A549 (cell line): ENCODE measurements around the gene CADM1. TPM values are rescaled to one million over a fixed set of nuclear protein-coding genes. Genes with fewer than 3 reads are reported as not detected.

ENCODE experiments used
- ATAC-seq, 2 experiments: fragments of 200-7000 bp in 1 of 2; fragments of >200 bp in 1 of 2; cut with Nextera tagmentation in 1 of 2; cut with Tn5 transposase in 1 of 2; 3 replicates each; pipeline versions ENCODE4 v1.8.0 to v1.9.1; 2018 to 2020; ENCODE audit warnings: mild to moderate bottlenecking in 1 of 2, moderate library complexity in 1 of 2
- CTCF ChIA-PET: fragments of 300-600 bp; sonication (Branson Sonifier 250); formaldehyde crosslinking; extraction: SDS; loops from one replicate; lab custom pipeline; 2021; ENCODE audit warnings: antibody characterized with exemption, inconsistent platforms; lab: Yijun Ruan, JAX
- POLR2A ChIA-PET: fragments of 350-600 bp; formaldehyde crosslinking; extraction: SDS; loops from one replicate; lab custom pipeline; 2021; ENCODE audit warnings: antibody characterized with exemption, inconsistent platforms; lab: Yijun Ruan, JAX
- DNase-seq, 2 experiments: peaks; one replicate each; pipeline versions ENCODE4 v3.0.0 to v3.0.0-alpha.2; 2011 to 2016; ENCODE audit warnings: low read depth in 1 of 2, low spot score in 1 of 2
- FAIRE-seq: peaks from 2 replicates; lab custom pipeline; 2011; peaks lifted over from hg19 to GRCh38; lab: Jason Lieb, UNC
- H3K27ac ChIP-seq, 2 experiments: fragments of >200 bp; sonication (Bioruptor Twin); formaldehyde crosslinking; 3 replicates each; pipeline ENCODE4 v1.5.1; 2016 to 2017
- H3K4me1 ChIP-seq: fragments of >200 bp; sonication (Bioruptor Twin); formaldehyde crosslinking; 3 replicates; pipeline ENCODE4 v1.6.1; 2016
- H3K4me2 ChIP-seq: fragments of >200 bp; sonication (Bioruptor Twin); formaldehyde crosslinking; 3 replicates; pipeline ENCODE4 v1.6.1; 2016
- H3K4me3 ChIP-seq: fragments of >200 bp; sonication (Bioruptor Twin); formaldehyde crosslinking; 3 replicates; pipeline ENCODE4 v1.5.1; 2016
- H3K9me3 ChIP-seq: fragments of >200 bp; sonication (Bioruptor Twin); formaldehyde crosslinking; 3 replicates; pipeline ENCODE4 v1.6.1; 2016
- CBX8 ChIP-seq: fragments of 200-600 bp; sonication (generic); IDR thresholded peaks from 2 replicates; pipeline ENCODE4 v1.6.1; 2016
- CEBPB ChIP-seq, 2 experiments: fragments of >200 bp in 1 of 2; sonication (Bioruptor Twin) in 1 of 2; formaldehyde crosslinking in 1 of 2; IDR thresholded peaks; 2 replicates each; pipeline ENCODE4 v1.6.1; 2012 to 2016
- CHD2 ChIP-seq: fragments of 150-350 bp; IDR thresholded peaks from 2 replicates; pipeline ENCODE4 v1.6.1; 2014; ENCODE audit warnings: low read length; ENCODE audit not compliant: partially characterized antibody
- CHD4 ChIP-seq: fragments of 200-600 bp; sonication (generic); IDR thresholded peaks from 2 replicates; pipeline ENCODE4 v1.6.1; 2016; ENCODE audit warnings: antibody characterized with exemption, mild to moderate bottlenecking, borderline replicate concordance
- EHMT2 ChIP-seq: fragments of 200-600 bp; sonication (generic); IDR thresholded peaks from 2 replicates; pipeline ENCODE4 v1.6.1; 2016; ENCODE audit warnings: antibody characterized with exemption, low read depth, mild to moderate bottlenecking, moderate library complexity
- EP300 ChIP-seq, 2 experiments: fragments of >200 bp; sonication (Bioruptor Twin); formaldehyde crosslinking; IDR thresholded peaks; 2 replicates in 1 of 2; 3 replicates in 1 of 2; pipeline ENCODE4 v1.6.1; 2016 to 2017
- ESRRA ChIP-seq: fragments of 150-350 bp; IDR thresholded peaks from 2 replicates; pipeline ENCODE4 v1.6.1; 2014; ENCODE audit warnings: mild to moderate bottlenecking, low read length, borderline replicate concordance
- FOSB ChIP-seq: fragments of 250-450 bp; sonication (Bioruptor Pico); IDR thresholded peaks from 2 replicates; pipeline ENCODE4 v1.5.0; 2020; ENCODE audit warnings: mild to moderate bottlenecking, moderate library complexity
- FOXS1 ChIP-seq: fragments of 250-450 bp; sonication (Bioruptor Pico); IDR thresholded peaks from 2 replicates; pipeline ENCODE4 v1.5.0; 2020; ENCODE audit warnings: mild to moderate bottlenecking, moderate library complexity
- HEYL ChIP-seq: fragments of 250-450 bp; sonication (Bioruptor Pico); IDR thresholded peaks from 2 replicates; pipeline ENCODE4 v1.8.0; 2021; ENCODE audit warnings: mild to moderate bottlenecking, moderate library complexity
- HOXA7 ChIP-seq: fragments of 250-450 bp; sonication (Bioruptor Pico); IDR thresholded peaks from 2 replicates; pipeline ENCODE4 v1.5.0; 2020; ENCODE audit warnings: mild to moderate bottlenecking, moderate library complexity
- JUN ChIP-seq, 2 experiments: fragments of >200 bp; sonication (Bioruptor Twin); formaldehyde crosslinking; IDR thresholded peaks; 2 replicates in 1 of 2; 3 replicates in 1 of 2; pipeline ENCODE4 v1.6.1; 2016 to 2017
- JUNB ChIP-seq: fragments of >200 bp; sonication (Bioruptor Twin); formaldehyde crosslinking; IDR thresholded peaks from 2 replicates; pipeline ENCODE4 v1.6.1; 2016
- NFE2L2 ChIP-seq: fragments of 150-350 bp; conservative IDR thresholded peaks from 2 replicates; pipeline ENCODE4 v1.6.1; 2014; ENCODE audit warnings: low read length
- PHF8 ChIP-seq: fragments of 200-600 bp; sonication (generic); IDR thresholded peaks from 2 replicates; pipeline ENCODE4 v1.6.1; 2016; ENCODE audit warnings: low read depth, mild to moderate bottlenecking, antibody characterized with exemption, moderate library complexity, borderline replicate concordance
- POLR2AphosphoS2 ChIP-seq: conservative IDR thresholded peaks from 2 replicates; pipeline ENCODE4 v1.6.1; 2012; ENCODE audit warnings: low read length, improper control_type of control experiment, inconsistent platforms
- RAD21 ChIP-seq, 2 experiments: fragments of >200 bp in 1 of 2; sonication (Bioruptor Twin) in 1 of 2; formaldehyde crosslinking in 1 of 2; IDR thresholded peaks in 1 of 2; conservative IDR thresholded peaks in 1 of 2; 2 replicates in 1 of 2; 3 replicates in 1 of 2; pipeline ENCODE4 v1.6.1; 2012 to 2018; ENCODE audit warnings: inconsistent platforms in 1 of 2
- RARB ChIP-seq: fragments of 250-450 bp; sonication (Bioruptor Pico); IDR thresholded peaks from 2 replicates; pipeline ENCODE4 v1.8.0; 2021; ENCODE audit warnings: mild to moderate bottlenecking, moderate library complexity
- RCOR1 ChIP-seq: fragments of 150-350 bp; IDR thresholded peaks from 2 replicates; pipeline ENCODE4 v1.6.1; 2014; ENCODE audit warnings: antibody characterized with exemption, low read length, low read depth
- TFCP2L1 ChIP-seq: fragments of 250-450 bp; sonication (Bioruptor Pico); IDR thresholded peaks from 2 replicates; pipeline ENCODE4 v1.5.0; 2021; ENCODE audit warnings: mild to moderate bottlenecking
- ZFP36 ChIP-seq: fragments of 450-650 bp; IDR thresholded peaks from 2 replicates; pipeline ENCODE4 v1.6.1; 2014; ENCODE audit warnings: borderline replicate concordance; ENCODE audit not compliant: partially characterized antibody
- ZNF302 ChIP-seq: fragments of 250-450 bp; sonication (Bioruptor Pico); IDR thresholded peaks from 2 replicates; pipeline ENCODE4 v1.9.0; 2021; ENCODE audit warnings: inconsistent platforms, mild to moderate bottlenecking, moderate library complexity
- ZSCAN20 ChIP-seq: fragments of 250-450 bp; sonication (Bioruptor Pico); IDR thresholded peaks from 2 replicates; pipeline ENCODE4 v1.8.0; 2022; ENCODE audit warnings: mild to moderate bottlenecking, moderate library complexity
- WGBS: methylation state at CpG from one replicate; pipeline ENCODE4 v1.1.6; 2017; ENCODE audit errors: missing lambda C conversion rate; 5-methylcytosine and 5-hydroxymethylcytosine counted together
- polyA plus RNA-seq, 4 experiments: library from polyadenylated mRNA; depleted of rRNA in 3 of 4; stranded (reverse); fragments of >200 nt; fragmentation: RNase III in 1 of 4; extraction: RNeasy Plus Mini Kit Qiagen cat#74134 plus additional on column Dnase treatment in 1 of 4; gene quantifications; 2 replicates in 3 of 4; 3 replicates in 1 of 4; pipeline ENCODE4 v1.2.3, GENCODE V29; 2011 to 2017
- TF ChIP-seq, protein P1 (sequence below): IDR thresholded peaks from 2 replicates; pipeline ENCODE4 v1.6.1; 2012
- TF ChIP-seq, protein P2 (sequence below): fragments of 150-350 bp; IDR thresholded peaks from 2 replicates; pipeline ENCODE4 v1.6.1; 2014; ENCODE audit warnings: low read depth, mild to moderate bottlenecking, low read length
- TF ChIP-seq, protein P3 (sequence below): fragments of 250-450 bp; sonication (Bioruptor Pico); IDR thresholded peaks from 2 replicates; pipeline ENCODE4 v1.5.0; 2020; ENCODE audit warnings: low read depth, mild to moderate bottlenecking, moderate library complexity
- TF ChIP-seq, protein P4 (sequence below): fragments of 200-600 bp; sonication (generic); IDR thresholded peaks from 2 replicates; pipeline ENCODE4 v1.6.1; 2016; ENCODE audit warnings: antibody characterized with exemption, mild to moderate bottlenecking, moderate library complexity

CADM1 gene
- polyA plus RNA-seq, 2 of the 4 experiments (the other 2 are of a cell fraction): 33.4 to 36.7 TPM

DNA sequence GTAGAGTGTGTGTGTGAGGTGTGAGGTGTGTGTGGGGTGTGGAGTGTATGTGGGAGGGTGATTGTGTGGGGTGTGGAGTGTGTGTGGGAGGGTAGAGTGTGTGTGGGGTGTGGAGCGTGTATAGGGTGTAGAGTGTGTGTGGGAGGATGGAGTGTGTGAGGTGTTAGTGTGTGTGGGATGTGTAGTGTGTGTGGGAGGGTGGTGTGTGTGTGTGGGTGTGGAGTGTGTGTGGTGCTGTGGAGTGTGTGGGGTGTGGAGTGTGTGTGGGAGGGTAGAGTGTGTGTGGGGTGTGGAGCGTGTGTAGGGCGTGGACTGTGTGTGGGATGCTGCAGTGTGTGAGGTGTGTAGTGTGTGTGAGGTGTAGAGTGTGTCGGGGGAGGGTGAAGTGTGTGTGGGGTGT, 356.1 kb downstream of the CADM1 start:
- Histone ChIP-seq H3K27ac (no peak overlapping the region), H3K4me1 (peaks cover under 1% of the 10 kb centered on the region; the same call in 1 of the 3 replicates), H3K4me3 (no peak overlapping the region), H3K4me2 (no peak overlapping the region), H3K9me3 (no peaks in the 10 kb centered on the region)
- no peak for ATAC-seq
- POLR2A ChIA-PET: no interaction called here
- DNase-seq: no peak
- FAIRE-seq: no peak
- 94% methylated on average over 3 of the region's 4 CpGs for WGBS
- CTCF ChIA-PET: no interaction called here
- TF ChIP-seq EHMT2: no peak
- no peak for TF ChIP-seq CEBPB (IDR thresholded peaks at IDR 0.05)
- no peak for TF ChIP-seq CHD4
- TF ChIP-seq PHF8: no peak
- no peak for TF ChIP-seq JUNB
- TF ChIP-seq RCOR1: no peak

DNA sequence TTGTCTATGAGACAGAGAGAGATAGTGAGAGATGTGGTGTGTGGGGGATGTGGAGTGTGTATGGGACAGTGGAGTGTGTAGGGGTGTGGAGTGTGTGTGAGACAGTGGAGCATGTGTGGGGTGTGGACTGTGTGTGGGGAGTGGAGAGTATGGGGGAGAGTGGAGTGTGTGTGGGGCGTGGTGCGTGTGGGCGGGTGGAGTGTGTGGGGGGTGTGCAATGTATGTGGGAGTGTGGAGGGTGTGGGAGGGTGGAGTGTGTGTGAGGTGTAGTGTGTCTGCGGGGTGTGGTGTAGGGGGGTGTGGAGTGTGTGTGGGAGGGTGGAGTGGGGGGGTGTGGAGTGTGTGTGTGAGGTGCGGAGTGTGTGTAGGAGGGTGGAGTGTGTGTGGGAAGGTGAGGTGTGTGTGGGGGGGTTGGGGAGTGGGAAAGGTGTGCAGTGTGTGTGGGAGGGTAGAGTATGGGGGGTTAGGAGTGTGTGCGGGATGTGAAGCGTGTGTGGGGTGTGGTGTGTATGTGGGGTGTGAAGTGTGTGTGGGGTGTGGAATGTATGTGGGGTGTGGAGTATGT, 356.9 kb downstream of the CADM1 start:
- no peak for FAIRE-seq
- H3K4me1 ChIP-seq: no peaks in the 10 kb centered on the region
- no peaks in the 10 kb centered on the region for H3K9me3 ChIP-seq
- DNase-seq: no peak
- 39% methylated on average over 6 of the region's 7 CpGs for WGBS
- no peak for ATAC-seq
- H3K4me3 ChIP-seq: no peak overlapping the region
- CTCF ChIA-PET: no interaction called here
- no peak overlapping the region for H3K4me2 ChIP-seq
- POLR2A ChIA-PET: no interaction called here
- H3K27ac ChIP-seq: no peak overlapping the region
- TF ChIP-seq FOXS1: no peak
- no peak for TF ChIP-seq CHD4
- TF ChIP-seq RAD21 (conservative IDR thresholded peaks at IDR 0.05 in 1 of 2, IDR thresholded peaks at IDR 0.05 in 1 of 2): no peak
- no peak for TF ChIP-seq RCOR1
- TF ChIP-seq ZNF302: no peak
- no peak for TF ChIP-seq ESRRA
- TF ChIP-seq CBX8: no peak
- no peak for TF ChIP-seq ZFP36
- TF ChIP-seq TFCP2L1 (CRISPR knock-in tag): no peak
- no peak for TF ChIP-seq RARB (CRISPR knock-in tag)
- TF ChIP-seq JUNB: no peak
- TF ChIP-seq, protein P1, sequence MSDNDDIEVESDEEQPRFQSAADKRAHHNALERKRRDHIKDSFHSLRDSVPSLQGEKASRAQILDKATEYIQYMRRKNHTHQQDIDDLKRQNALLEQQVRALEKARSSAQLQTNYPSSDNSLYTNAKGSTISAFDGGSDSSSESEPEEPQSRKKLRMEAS: no peak
- TF ChIP-seq EHMT2: no peak
- no peak for TF ChIP-seq POLR2AphosphoS2
- no peak for TF ChIP-seq ZSCAN20 (CRISPR knock-in tag)
- TF ChIP-seq HEYL (CRISPR knock-in tag): no peak

DNA sequence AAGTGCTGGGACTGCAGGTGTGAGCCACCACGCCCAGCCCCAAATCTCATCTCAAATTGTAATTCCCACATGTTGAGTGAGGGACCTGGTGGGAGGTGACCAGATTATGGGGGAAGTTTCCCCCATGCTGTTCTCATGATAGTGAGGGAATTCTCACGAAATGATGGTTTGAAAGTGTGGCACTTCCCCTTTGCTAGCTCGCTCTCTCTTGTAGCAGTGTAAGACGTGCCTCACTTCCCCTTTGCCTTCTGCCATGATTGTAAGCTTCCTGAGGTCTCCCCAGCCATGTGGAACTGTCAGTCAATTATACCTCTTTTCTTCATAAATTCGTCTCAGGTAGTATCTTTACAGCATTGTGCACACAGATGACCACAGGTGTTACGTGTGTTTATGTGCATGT, 357.8 kb downstream of the CADM1 start:
- no peak for ATAC-seq
- POLR2A ChIA-PET: no interaction called here
- TF ChIP-seq RARB (CRISPR knock-in tag) (no peak), PHF8 (no peak), ZFP36 (no peak), CHD4 (no peak), HEYL (CRISPR knock-in tag) (no peak), CHD2 (no peak), EP300 (IDR thresholded peaks at IDR 0.05) (no peak), NFE2L2 (no peak), RCOR1 (no peak), FOSB (CRISPR knock-in tag) (no peak), ESRRA (no peak), HOXA7 (CRISPR knock-in tag) (no peak), JUN (IDR thresholded peaks at IDR 0.05) (no peak), ZNF302 (no peak)
- TF ChIP-seq, protein P2, sequence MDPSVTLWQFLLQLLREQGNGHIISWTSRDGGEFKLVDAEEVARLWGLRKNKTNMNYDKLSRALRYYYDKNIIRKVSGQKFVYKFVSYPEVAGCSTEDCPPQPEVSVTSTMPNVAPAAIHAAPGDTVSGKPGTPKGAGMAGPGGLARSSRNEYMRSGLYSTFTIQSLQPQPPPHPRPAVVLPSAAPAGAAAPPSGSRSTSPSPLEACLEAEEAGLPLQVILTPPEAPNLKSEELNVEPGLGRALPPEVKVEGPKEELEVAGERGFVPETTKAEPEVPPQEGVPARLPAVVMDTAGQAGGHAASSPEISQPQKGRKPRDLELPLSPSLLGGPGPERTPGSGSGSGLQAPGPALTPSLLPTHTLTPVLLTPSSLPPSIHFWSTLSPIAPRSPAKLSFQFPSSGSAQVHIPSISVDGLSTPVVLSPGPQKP: no peak
- TF ChIP-seq, protein P3, sequence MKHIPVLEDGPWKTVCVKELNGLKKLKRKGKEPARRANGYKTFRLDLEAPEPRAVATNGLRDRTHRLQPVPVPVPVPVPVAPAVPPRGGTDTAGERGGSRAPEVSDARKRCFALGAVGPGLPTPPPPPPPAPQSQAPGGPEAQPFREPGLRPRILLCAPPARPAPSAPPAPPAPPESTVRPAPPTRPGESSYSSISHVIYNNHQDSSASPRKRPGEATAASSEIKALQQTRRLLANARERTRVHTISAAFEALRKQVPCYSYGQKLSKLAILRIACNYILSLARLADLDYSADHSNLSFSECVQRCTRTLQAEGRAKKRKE (CRISPR knock-in tag): no peak
- TF ChIP-seq, protein P4, sequence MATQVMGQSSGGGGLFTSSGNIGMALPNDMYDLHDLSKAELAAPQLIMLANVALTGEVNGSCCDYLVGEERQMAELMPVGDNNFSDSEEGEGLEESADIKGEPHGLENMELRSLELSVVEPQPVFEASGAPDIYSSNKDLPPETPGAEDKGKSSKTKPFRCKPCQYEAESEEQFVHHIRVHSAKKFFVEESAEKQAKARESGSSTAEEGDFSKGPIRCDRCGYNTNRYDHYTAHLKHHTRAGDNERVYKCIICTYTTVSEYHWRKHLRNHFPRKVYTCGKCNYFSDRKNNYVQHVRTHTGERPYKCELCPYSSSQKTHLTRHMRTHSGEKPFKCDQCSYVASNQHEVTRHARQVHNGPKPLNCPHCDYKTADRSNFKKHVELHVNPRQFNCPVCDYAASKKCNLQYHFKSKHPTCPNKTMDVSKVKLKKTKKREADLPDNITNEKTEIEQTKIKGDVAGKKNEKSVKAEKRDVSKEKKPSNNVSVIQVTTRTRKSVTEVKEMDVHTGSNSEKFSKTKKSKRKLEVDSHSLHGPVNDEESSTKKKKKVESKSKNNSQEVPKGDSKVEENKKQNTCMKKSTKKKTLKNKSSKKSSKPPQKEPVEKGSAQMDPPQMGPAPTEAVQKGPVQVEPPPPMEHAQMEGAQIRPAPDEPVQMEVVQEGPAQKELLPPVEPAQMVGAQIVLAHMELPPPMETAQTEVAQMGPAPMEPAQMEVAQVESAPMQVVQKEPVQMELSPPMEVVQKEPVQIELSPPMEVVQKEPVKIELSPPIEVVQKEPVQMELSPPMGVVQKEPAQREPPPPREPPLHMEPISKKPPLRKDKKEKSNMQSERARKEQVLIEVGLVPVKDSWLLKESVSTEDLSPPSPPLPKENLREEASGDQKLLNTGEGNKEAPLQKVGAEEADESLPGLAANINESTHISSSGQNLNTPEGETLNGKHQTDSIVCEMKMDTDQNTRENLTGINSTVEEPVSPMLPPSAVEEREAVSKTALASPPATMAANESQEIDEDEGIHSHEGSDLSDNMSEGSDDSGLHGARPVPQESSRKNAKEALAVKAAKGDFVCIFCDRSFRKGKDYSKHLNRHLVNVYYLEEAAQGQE: no peak

More for the DNA sequence above, 357.8 kb downstream of the CADM1 start:
- Histone ChIP-seq H3K4me2 (no peak overlapping the region), H3K4me3 (no peak overlapping the region), H3K4me1 (no peaks in the 10 kb centered on the region), H3K9me3 (no peaks in the 10 kb centered on the region), H3K27ac (no peak overlapping the region)
- DNase-seq: no peak
- no peak for FAIRE-seq
- CTCF ChIA-PET: no interaction called here
- WGBS: 39% methylated on average over 6 of the region's 6 CpGs
